ENCODE results near the gene LRRC46. TPM values are rescaled to one million over a fixed set of nuclear protein-coding genes. Genes with fewer than 3 reads are reported as not detected.

The LRRC46 gene
- total and polyA plus RNA-seq, 10 of the 15 experiments (the other 5 are each of a cell fraction or from before 2014, with no cell fraction given): 0.15 to 1.8 (median 0.38) TPM; not detected in 1

- in situ Hi-C loops (cut with MboI): no loop called here
- Histone ChIP-seq H3K4me3 (no peak overlapping the region), H3K9ac (ENCODE audit: control insufficient read depth, insufficient read depth, low read length) (no peak overlapping the region), H3K4me2 (ENCODE audit: control insufficient read depth, insufficient read depth) (no peak overlapping the region), H3K4me1 (ENCODE audit: control insufficient read depth, insufficient read depth, low read length) (peaks cover 10% of the 10 kb centered on the region), H3K27me3 (replicated peaks in 1 of 2; ENCODE audit: control insufficient read depth in 2 of 2, insufficient read depth in 2 of 2, low read length in 1 of 2) (no peaks in the 10 kb centered on the region), H2AFZ (ENCODE audit: control insufficient read depth, low read depth, low read length) (no peak overlapping the region), H3K36me3 (ENCODE audit: control insufficient read depth in 2 of 2, insufficient read depth in 2 of 2, low read length in 1 of 2) (peaks cover 5 to 20% of the 10 kb centered on the region in 2 experiments; a peak in 3 of 4 replicates), H3K27ac (ENCODE audit: control insufficient read depth, insufficient read depth) (no peak overlapping the region), H3K9me3 (replicated peaks; ENCODE audit: control insufficient read depth, insufficient read depth, low read length) (no peaks in the 10 kb centered on the region), H4K20me1 (ENCODE audit: control insufficient read depth, insufficient read depth) (no peaks in the 10 kb centered on the region), H3K79me2 (ENCODE audit: control insufficient read depth, insufficient read depth, low read length) (peaks cover 7% of the 10 kb centered on the region; the same call in 1 of the 2 replicates)
- 93% methylated on average over 10 of the region's 10 CpGs for WGBS (ENCODE audit: insufficient coverage, insufficient replicate concordance, low lambda C conversion rate, missing lambda C conversion rate)
- ChIA-PET RAD21 (ENCODE audit: unreplicated experiment) (no interaction called here), CTCF (no interaction called here), SMC1A (ENCODE audit: uncharacterized antibody, unreplicated experiment) (no interaction called here), POLR2A (no interaction called here)
- no peak for DNase-seq (ENCODE audit: low read depth, low spot score)
- no peak for ATAC-seq
- no peak for TF ChIP-seq ETV6 (conservative IDR thresholded peaks at IDR 0.05 in 1 of 2, IDR thresholded peaks at IDR 0.05 in 1 of 2; ENCODE audit: borderline replicate concordance in 1 of 2, low read depth in 1 of 2)
- no peak for TF ChIP-seq ZNF217 (IDR thresholded peaks at IDR 0.05)
- TF ChIP-seq CREM (IDR thresholded peaks at IDR 0.05; ENCODE audit: low read depth): no peak
- FAIRE-seq: no peak
- BruUV-seq (replicated peaks): no TSS peak
- intact Hi-C loops (cut with micrococcal nuclease; ENCODE audit: unreplicated experiment): no loop called here
These were observed 12.0 kb upstream of the LRRC46 start for GRCh38 chr17:47819475-47819874.

- intact Hi-C loops (cut with micrococcal nuclease; ENCODE audit: unreplicated experiment) (no loop called here), in situ Hi-C loops (cut with MboI) (no loop called here)
- FAIRE-seq (no peak), ATAC-seq (no peak), DNase-seq (ENCODE audit: low read depth, low spot score) (no peak)
- RAD21 ChIA-PET (ENCODE audit: unreplicated experiment): no interaction called here
- POLR2A ChIA-PET: no interaction called here
- SMC1A ChIA-PET (ENCODE audit: uncharacterized antibody, unreplicated experiment): no interaction called here
- no peak overlapping the region; the same call in 1 of the 2 replicates for H3K9ac ChIP-seq (ENCODE audit: control insufficient read depth, insufficient read depth, low read length)
- H3K27me3 ChIP-seq (replicated peaks in 1 of 2; ENCODE audit: control insufficient read depth in 2 of 2, insufficient read depth in 2 of 2, low read length in 1 of 2): no peaks in the 10 kb centered on the region
- peaks cover 5 to 20% of the 10 kb centered on the region in 2 experiments; a peak in 3 of 4 replicates for H3K36me3 ChIP-seq (ENCODE audit: control insufficient read depth in 2 of 2, insufficient read depth in 2 of 2, low read length in 1 of 2)
- H3K27ac ChIP-seq (ENCODE audit: control insufficient read depth, insufficient read depth): no peak overlapping the region
- no peaks in the 10 kb centered on the region for H3K9me3 ChIP-seq (replicated peaks; ENCODE audit: control insufficient read depth, insufficient read depth, low read length)
- H4K20me1 ChIP-seq (ENCODE audit: control insufficient read depth, insufficient read depth): no peaks in the 10 kb centered on the region
- H3K4me3 ChIP-seq: no peak overlapping the region
- 63% methylated on average over 12 of the region's 12 CpGs for WGBS (ENCODE audit: insufficient coverage, insufficient replicate concordance, low lambda C conversion rate, missing lambda C conversion rate)
- peaks cover 7% of the 10 kb centered on the region; the same call in 1 of the 2 replicates for H3K79me2 ChIP-seq (ENCODE audit: control insufficient read depth, insufficient read depth, low read length)
- TF ChIP-seq POLR2A (IDR thresholded peaks at IDR 0.05; ENCODE audit: low read depth, low read length): no peak
- TF ChIP-seq KDM1A (IDR thresholded peaks at IDR 0.05; ENCODE audit: borderline replicate concordance): no peak
- TF ChIP-seq HDAC2 (IDR thresholded peaks at IDR 0.05): no peak
- no peak for TF ChIP-seq CREM (IDR thresholded peaks at IDR 0.05; ENCODE audit: low read depth)
- H3K4me2 ChIP-seq (ENCODE audit: control insufficient read depth, insufficient read depth): peak overlapping the region; percentile 93
- no peak overlapping the region for H2AFZ ChIP-seq (ENCODE audit: control insufficient read depth, low read depth, low read length)
- CTCF ChIA-PET: interaction anchor here (1.0 kb wide), 1 partner anchor 129 kb away, joined by 3 read pairs; no protein-coding TSS in a partner anchor
- peaks cover 10% of the 10 kb centered on the region for H3K4me1 ChIP-seq (ENCODE audit: control insufficient read depth, insufficient read depth, low read length)
- no TSS peak for BruUV-seq (replicated peaks)
These were observed 11.3 kb upstream of the LRRC46 start for GRCh38 chr17:47820033-47820789.
